IMR-90 (cell line): ENCODE data around the gene NCOR1. TPM values are rescaled to one million over a fixed set of nuclear protein-coding genes. Genes with fewer than 3 reads are reported as not detected.

Experiments
- ATAC-seq: fragments of 200-7000 bp; cut with Tn5 transposase; 2 replicates; pipeline ENCODE4 v1.9.1; 2020; ENCODE audit warnings: low read depth, mild to moderate bottlenecking, moderate library complexity
- BruUV-seq: library from RNA; stranded (reverse); fragments of 400-500 nt; replicated peaks from 2 replicates; lab custom pipeline; 2021; lab: Mats Ljungman, UMichigan
- CTCF ChIA-PET: fragments of 300-600 bp; formaldehyde crosslinking; extraction: SDS; loops from one replicate; lab custom pipeline; 2021; ENCODE audit warnings: antibody characterized with exemption; lab: Yijun Ruan, JAX
- POLR2A ChIA-PET: fragments of 300-600 bp; sonication (Branson Sonifier 250); formaldehyde crosslinking; loops from one replicate; lab custom pipeline; 2022; ENCODE audit warnings: antibody characterized with exemption; ENCODE audit not compliant: unreplicated experiment; lab: Charles Lee
- DNase-seq: peaks from one replicate; pipeline ENCODE4 v3.0.0; 2013
- H2AFZ ChIP-seq: replicated peaks from 2 replicates; pipeline ENCODE3; 2013; ENCODE audit warnings: low read length, mild to moderate bottlenecking; ENCODE audit not compliant: poor library complexity
- H2AK5ac ChIP-seq: 2 replicates; pipeline ENCODE4 v1.6.1; 2013; ENCODE audit warnings: low read depth, low read length, inconsistent platforms
- H2AK9ac ChIP-seq: replicated peaks from 2 replicates; pipeline ENCODE3; 2013; ENCODE audit warnings: mild to moderate bottlenecking, low read depth, low read length, moderate library complexity; ENCODE audit not compliant: poor library complexity
- H2BK120ac ChIP-seq: 2 replicates; pipeline ENCODE4 v1.6.1; 2013; ENCODE audit warnings: low read depth, low read length, inconsistent platforms
- H2BK15ac ChIP-seq: 3 replicates; pipeline ENCODE4 v1.6.1; 2013; ENCODE audit warnings: low read depth, low read length, inconsistent platforms
- H2BK20ac ChIP-seq: 2 replicates; pipeline ENCODE4 v1.6.1; 2013; ENCODE audit warnings: low read depth, mild to moderate bottlenecking, inconsistent platforms, low read length, moderate library complexity
- H2BK5ac ChIP-seq: 2 replicates; pipeline ENCODE4 v1.6.1; 2013; ENCODE audit warnings: mild to moderate bottlenecking, low read depth, low read length, inconsistent platforms; ENCODE audit not compliant: poor library complexity, severe bottlenecking
- H3K14ac ChIP-seq: replicated peaks from 2 replicates; pipeline ENCODE4 v1.6.1; 2013; ENCODE audit warnings: low read depth, low read length, inconsistent platforms
- H3K18ac ChIP-seq: 2 replicates; pipeline ENCODE4 v1.6.1; 2013; ENCODE audit warnings: low read depth, low read length, control low read depth
- H3K23ac ChIP-seq: 2 replicates; pipeline ENCODE4 v1.6.1; 2013; ENCODE audit warnings: low read depth, low read length, inconsistent platforms
- H3K27ac ChIP-seq: 2 replicates; pipeline ENCODE4 v1.5.1; 2013; ENCODE audit warnings: mild to moderate bottlenecking, control low read depth, low read length; ENCODE audit not compliant: insufficient read depth
- H3K27me3 ChIP-seq: 2 replicates; pipeline ENCODE4 v1.6.1; 2013; ENCODE audit warnings: low read length; ENCODE audit not compliant: control insufficient read depth, insufficient read depth
- H3K36me3 ChIP-seq: 2 replicates; pipeline ENCODE4 v1.6.1; 2013; ENCODE audit warnings: low read length, mixed read lengths; ENCODE audit not compliant: control insufficient read depth, insufficient read depth
- H3K4ac ChIP-seq: 2 replicates; pipeline ENCODE4 v1.6.1; 2013; ENCODE audit warnings: low read depth, low read length, inconsistent platforms
- H3K4me1 ChIP-seq: 2 replicates; pipeline ENCODE4 v1.6.1; 2013; ENCODE audit warnings: low read length, mixed read lengths; ENCODE audit not compliant: control insufficient read depth, insufficient read depth
- H3K4me2 ChIP-seq: 2 replicates; pipeline ENCODE4 v1.6.1; 2013; ENCODE audit warnings: low read depth, mild to moderate bottlenecking, control low read depth, low read length, moderate library complexity
- H3K4me3 ChIP-seq: 2 replicates; pipeline ENCODE4 v1.5.1; 2013; ENCODE audit warnings: low read depth, mild to moderate bottlenecking, control low read depth, low read length, moderate library complexity; ENCODE audit not compliant: insufficient read depth
- H3K56ac ChIP-seq: 2 replicates; pipeline ENCODE4 v1.6.1; 2013; ENCODE audit warnings: low read length, inconsistent platforms; ENCODE audit not compliant: insufficient read depth; ENCODE audit errors: extremely low read depth
- H3K79me1 ChIP-seq, 2 experiments: 2 replicates each; pipeline ENCODE4 v1.6.1; 2013; ENCODE audit warnings: low read length in 2 of 2, inconsistent platforms in 1 of 2, low read depth in 1 of 2
- H3K9ac ChIP-seq: 2 replicates; pipeline ENCODE4 v1.6.1; 2013; ENCODE audit warnings: low read depth, low read length, control low read depth
- H3K9me1 ChIP-seq: 2 replicates; pipeline ENCODE4 v1.6.1; 2013; ENCODE audit warnings: low read length, inconsistent platforms; ENCODE audit not compliant: insufficient read depth
- H3K9me3 ChIP-seq: 2 replicates; pipeline ENCODE4 v1.6.1; 2013; ENCODE audit warnings: low read length; ENCODE audit not compliant: control insufficient read depth, insufficient read depth
- H4K20me1 ChIP-seq: 2 replicates; pipeline ENCODE4 v1.6.1; 2013; ENCODE audit warnings: low read length, inconsistent platforms; ENCODE audit not compliant: insufficient read depth
- H4K5ac ChIP-seq: 2 replicates; pipeline ENCODE4 v1.6.1; 2013; ENCODE audit warnings: mild to moderate bottlenecking, low read depth, low read length, control low read depth
- H4K8ac ChIP-seq, 2 experiments: 2 replicates each; pipeline ENCODE4 v1.6.1; 2013; ENCODE audit warnings: low read depth in 2 of 2, low read length in 2 of 2, control low read depth in 1 of 2, inconsistent platforms in 1 of 2
- H4K91ac ChIP-seq: 2 replicates; pipeline ENCODE4 v1.6.1; 2013; ENCODE audit warnings: low read depth, low read length, inconsistent platforms; ENCODE audit not compliant: insufficient read depth
- MAFK ChIP-seq: IDR thresholded peaks from 2 replicates; pipeline ENCODE4 v1.6.1; 2012; ENCODE audit warnings: low read depth, low read length, improper control_type of control experiment
- POLR2A ChIP-seq: IDR thresholded peaks from 2 replicates; pipeline ENCODE4 v1.6.1; 2012; ENCODE audit warnings: mild to moderate bottlenecking, low read depth, low read length
- RCOR1 ChIP-seq: IDR thresholded peaks from 2 replicates; pipeline ENCODE4 v1.6.1; 2012; ENCODE audit warnings: mild to moderate bottlenecking, low read length, improper control_type of control experiment; ENCODE audit not compliant: insufficient replicate concordance
- WGBS, 2 experiments: methylation state at CpG; one replicate each; pipeline versions ENCODE4 v1.1.5 to v1.1.7; 2013; ENCODE audit warnings: missing lambda C conversion rate in 2 of 2; ENCODE audit not compliant: insufficient read length in 1 of 2; ENCODE audit errors: extremely low coverage in 2 of 2; 5-methylcytosine and 5-hydroxymethylcytosine counted together
- dilution Hi-C: fragments of 300-500 bp; cut with HindIII; formaldehyde crosslinking; loops from one replicate; pipeline ENCODE4 v1.14.3; 2018; ENCODE audit warnings: low sequenced_read_pairs; ENCODE audit not compliant: unreplicated experiment
- in situ Hi-C: fragments of 300-500 bp; cut with MboI; formaldehyde crosslinking; loops from 3 replicates; pipeline ENCODE4 v1.14.3; 2019; ENCODE audit warnings: low sequenced_read_pairs, inconsistent platforms, mixed read lengths
- intact Hi-C: fragments of 100-400 bp; cut with micrococcal nuclease; formaldehyde crosslinking; loops from 2 replicates; pipeline ENCODE4 v1.10.0; 2022
- polyA plus RNA-seq, 3 experiments: library from polyadenylated mRNA; depleted of rRNA; stranded (reverse); fragments of >200 nt; gene quantifications; 2 replicates each; pipeline ENCODE4 v1.2.3, GENCODE V29; 2012; ENCODE audit warnings: low replicate concordance in 1 of 3
- total RNA-seq: library from RNA; depleted of rRNA; stranded (reverse); fragments of >200 nt; gene quantifications from 2 replicates; pipeline ENCODE4 v1.2.3, GENCODE V29; 2012
- TF ChIP-seq, protein P1 (sequence below): fragments of 150-350 bp; IDR thresholded peaks from 2 replicates; pipeline ENCODE4 v1.6.1; 2017; ENCODE audit warnings: mild to moderate bottlenecking, antibody characterized with exemption, low read length, low read depth
- TF ChIP-seq, protein P2 (sequence below): conservative IDR thresholded peaks from 2 replicates; pipeline ENCODE4 v1.5.1; 2012; ENCODE audit warnings: mild to moderate bottlenecking, low read depth, low read length, improper control_type of control experiment

Gene NCOR1
- total and polyA plus RNA-seq, 2 of the 4 experiments (the other 2 are of a cell fraction), result 54.5 to 80.3 TPM

DNA sequence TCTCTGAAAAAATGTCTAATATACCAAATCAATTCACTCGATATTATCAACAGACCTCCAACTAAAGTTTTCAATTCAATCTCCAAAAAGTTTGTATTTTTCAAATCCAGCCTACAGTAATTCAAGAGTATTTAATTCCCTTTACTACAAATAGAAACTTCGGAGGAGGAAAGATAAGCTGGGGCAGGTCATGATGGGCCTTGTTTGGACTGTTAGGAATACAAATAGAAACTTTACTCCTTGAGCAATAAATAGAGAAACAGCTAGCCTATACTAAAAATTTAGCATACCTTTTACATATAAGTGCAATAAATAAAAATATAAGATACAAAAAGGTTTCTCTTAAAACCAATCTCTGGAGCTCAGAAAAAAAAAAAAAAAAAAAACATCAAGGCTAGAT is 98.2 kb downstream of the NCOR1 start:
- TF ChIP-seq RCOR1 (no peak), MAFK (no peak), POLR2A (no peak)
- TF ChIP-seq, protein P1, sequence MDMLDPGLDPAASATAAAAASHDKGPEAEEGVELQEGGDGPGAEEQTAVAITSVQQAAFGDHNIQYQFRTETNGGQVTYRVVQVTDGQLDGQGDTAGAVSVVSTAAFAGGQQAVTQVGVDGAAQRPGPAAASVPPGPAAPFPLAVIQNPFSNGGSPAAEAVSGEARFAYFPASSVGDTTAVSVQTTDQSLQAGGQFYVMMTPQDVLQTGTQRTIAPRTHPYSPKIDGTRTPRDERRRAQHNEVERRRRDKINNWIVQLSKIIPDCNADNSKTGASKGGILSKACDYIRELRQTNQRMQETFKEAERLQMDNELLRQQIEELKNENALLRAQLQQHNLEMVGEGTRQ, result no peak
- TF ChIP-seq, protein P2, sequence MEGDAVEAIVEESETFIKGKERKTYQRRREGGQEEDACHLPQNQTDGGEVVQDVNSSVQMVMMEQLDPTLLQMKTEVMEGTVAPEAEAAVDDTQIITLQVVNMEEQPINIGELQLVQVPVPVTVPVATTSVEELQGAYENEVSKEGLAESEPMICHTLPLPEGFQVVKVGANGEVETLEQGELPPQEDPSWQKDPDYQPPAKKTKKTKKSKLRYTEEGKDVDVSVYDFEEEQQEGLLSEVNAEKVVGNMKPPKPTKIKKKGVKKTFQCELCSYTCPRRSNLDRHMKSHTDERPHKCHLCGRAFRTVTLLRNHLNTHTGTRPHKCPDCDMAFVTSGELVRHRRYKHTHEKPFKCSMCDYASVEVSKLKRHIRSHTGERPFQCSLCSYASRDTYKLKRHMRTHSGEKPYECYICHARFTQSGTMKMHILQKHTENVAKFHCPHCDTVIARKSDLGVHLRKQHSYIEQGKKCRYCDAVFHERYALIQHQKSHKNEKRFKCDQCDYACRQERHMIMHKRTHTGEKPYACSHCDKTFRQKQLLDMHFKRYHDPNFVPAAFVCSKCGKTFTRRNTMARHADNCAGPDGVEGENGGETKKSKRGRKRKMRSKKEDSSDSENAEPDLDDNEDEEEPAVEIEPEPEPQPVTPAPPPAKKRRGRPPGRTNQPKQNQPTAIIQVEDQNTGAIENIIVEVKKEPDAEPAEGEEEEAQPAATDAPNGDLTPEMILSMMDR, result no peak
- in situ Hi-C loops, result no loop called here
- Histone ChIP-seq H2AK5ac (no peak overlapping the region), H3K9me1 (peaks cover 3% of the 10 kb centered on the region; the same call in 1 of the 2 replicates), H3K4ac (no peak overlapping the region), H2BK20ac (no peak overlapping the region), H3K23ac (no peak overlapping the region), H3K79me1 (peaks cover 16 to 17% of the 10 kb centered on the region in 2 experiments; a peak in 3 of 4 replicates), H3K36me3 (peaks cover 36% of the 10 kb centered on the region), H3K18ac (no peak overlapping the region), H3K4me1 (no peaks in the 10 kb centered on the region), H4K8ac (no peak overlapping the region), H2BK5ac (no peak overlapping the region), H4K5ac (no peak overlapping the region), H2AK9ac (no peak overlapping the region), H2BK15ac (no peak overlapping the region), H2AFZ (no peak overlapping the region), H3K27me3 (no peaks in the 10 kb centered on the region), H3K9me3 (peaks cover 9% of the 10 kb centered on the region), H3K4me3 (no peak overlapping the region), H3K56ac (no peak overlapping the region), H4K20me1 (no peaks in the 10 kb centered on the region), H2BK120ac (no peak overlapping the region), H3K14ac (no peak overlapping the region), H3K4me2 (no peak overlapping the region), H3K9ac (no peak overlapping the region), H3K27ac (no peak overlapping the region), H4K91ac (no peak overlapping the region)
- no peak for DNase-seq
- no TSS peak for BruUV-seq
- dilution Hi-C loops, result no loop called here
- intact Hi-C loops, result no loop called here
- ATAC-seq, result no peak
- 100% methylated on average over 1 of the region's 2 CpGs; no CpG with 5 or more reads in 1 of the 2 experiments for WGBS, 2 experiments
- CTCF ChIA-PET, result no interaction called here
- POLR2A ChIA-PET, result interaction anchor here (0.6 kb wide), 2 partner anchors 24 to 51 kb away, joined by 3 to 4 read pairs; no protein-coding TSS in a partner anchor
